Endothelial cell of umbilical vein (primary cell): ENCODE measurements around the gene GLRX. TPM values are rescaled to one million over a fixed set of nuclear protein-coding genes. Genes with fewer than 3 reads are reported as not detected.

Source experiments
- BruUV-seq: library from RNA; stranded (reverse); fragments of 400-500 nt; replicated peaks from 2 replicates; lab custom pipeline; 2021; lab: Mats Ljungman, UMichigan
- CTCF ChIA-PET: fragments of 300-600, 350-600 bp; sonication (Branson Sonifier 250); formaldehyde crosslinking; loops from one replicate; lab custom pipeline; 2021; ENCODE audit warnings: antibody characterized with exemption, inconsistent platforms; lab: Charles Lee
- POLR2A ChIA-PET: fragments of 300-600, 350-600 bp; sonication (Branson Sonifier 250); formaldehyde crosslinking; loops from one replicate; lab custom pipeline; 2021; ENCODE audit warnings: antibody characterized with exemption, inconsistent platforms; lab: Charles Lee
- DNase-seq: peaks from one replicate; pipeline ENCODE4 v3.0.0-alpha.2; 2011; ENCODE audit warnings: low read depth, low spot score
- FAIRE-seq: peaks from 2 replicates; lab custom pipeline; 2011; peaks lifted over from hg19 to GRCh38; lab: Jason Lieb, UNC
- H2AFZ ChIP-seq: 2 replicates; pipeline ENCODE4 v1.6.0; 2012; ENCODE audit warnings: low read depth, low read length, control low read depth, inconsistent platforms
- H3K27ac ChIP-seq: 2 replicates; pipeline ENCODE4 v1.5.1; 2011; ENCODE audit warnings: low read depth, mild to moderate bottlenecking, control low read depth, low read length, moderate library complexity; ENCODE audit not compliant: insufficient read depth
- H3K27me3 ChIP-seq, 2 experiments: 2 replicates each; pipeline versions ENCODE4 v1.6.0 to v1.6.1; 2011; ENCODE audit warnings: low read length in 2 of 2, mixed read lengths in 1 of 2; ENCODE audit not compliant: control insufficient read depth in 2 of 2, insufficient read depth in 2 of 2
- H3K36me3 ChIP-seq, 2 experiments: 2 replicates in 1 of 2; 3 replicates in 1 of 2; pipeline ENCODE4 v1.5.1; 2011; ENCODE audit warnings: low read length in 2 of 2, mild to moderate bottlenecking in 1 of 2, moderate library complexity in 1 of 2; ENCODE audit not compliant: control insufficient read depth in 2 of 2, insufficient read depth in 2 of 2; ENCODE audit errors: extremely low read depth in 1 of 2
- H3K4me1 ChIP-seq: 3 replicates; pipeline ENCODE4 v1.5.1; 2011; ENCODE audit warnings: mild to moderate bottlenecking, low read length; ENCODE audit not compliant: control insufficient read depth, insufficient read depth; ENCODE audit errors: extremely low read depth
- H3K4me2 ChIP-seq: 2 replicates; pipeline ENCODE4 v1.6.1; 2011; ENCODE audit warnings: low read length, control low read depth, mixed read lengths; ENCODE audit not compliant: insufficient read depth
- H3K4me3 ChIP-seq, 3 experiments: fragments of 200-600 bp in 1 of 3; sonication (generic), shearing (Covaris generic) in 1 of 3; replicated peaks in 1 of 3; 2 replicates each; pipeline ENCODE4 v1.5.1; 2011 to 2016; ENCODE audit warnings: control low read depth in 3 of 3, low read length in 3 of 3, mild to moderate bottlenecking in 2 of 3, inconsistent platforms in 1 of 3, low read depth in 1 of 3, moderate library complexity in 1 of 3; ENCODE audit not compliant: insufficient read depth in 1 of 3
- H3K79me2 ChIP-seq: 2 replicates; pipeline ENCODE4 v1.6.0; 2012; ENCODE audit warnings: low read length, inconsistent platforms; ENCODE audit not compliant: control insufficient read depth, insufficient read depth
- H3K9ac ChIP-seq: replicated peaks from 2 replicates; pipeline ENCODE3; 2011; ENCODE audit warnings: low read length, control low read depth; ENCODE audit not compliant: insufficient read depth; ENCODE audit errors: extremely low read depth
- H3K9me1 ChIP-seq: replicated peaks from 3 replicates; pipeline ENCODE4 v1.6.0; 2011; ENCODE audit warnings: mild to moderate bottlenecking, low read length; ENCODE audit not compliant: control insufficient read depth, insufficient read depth; ENCODE audit errors: extremely low read depth
- H3K9me3 ChIP-seq: replicated peaks from 2 replicates; pipeline ENCODE4 v1.5.1; 2012; ENCODE audit warnings: low read length, inconsistent platforms; ENCODE audit not compliant: control insufficient read depth, insufficient read depth
- H4K20me1 ChIP-seq: replicated peaks from 2 replicates; pipeline ENCODE3; 2011; ENCODE audit warnings: mild to moderate bottlenecking, low read length; ENCODE audit not compliant: control insufficient read depth, insufficient read depth; ENCODE audit errors: extremely low read depth
- CTCF ChIP-seq, 2 donors: IDR thresholded peaks; 1 replicate in 1 of 2; 2 replicates in 1 of 2; pipeline ENCODE4 v1.5.1; 2011; ENCODE audit warnings: low read length in 2 of 2, mild to moderate bottlenecking in 2 of 2, moderate library complexity in 2 of 2, control low read depth in 1 of 2, inconsistent platforms in 1 of 2, low read depth in 1 of 2; ENCODE audit not compliant: insufficient read depth in 1 of 2; ENCODE audit errors: extremely low read depth in 1 of 2
- dilution Hi-C: fragments of 300-500 bp; cut with MboI; formaldehyde crosslinking; loops from one replicate; pipeline ENCODE4 v1.15.0; 2019; ENCODE audit warnings: low sequenced_read_pairs; ENCODE audit not compliant: extremely low pct_ligation_motif_present
- intact Hi-C: fragments of 100-400 bp; cut with micrococcal nuclease; formaldehyde crosslinking; loops from one replicate; pipeline ENCODE4 v1.10.0; 2022
- polyA plus RNA-seq, 4 experiments: library from polyadenylated mRNA; depleted of rRNA in 3 of 4; stranded (reverse) in 3 of 4; unstranded in 1 of 4; fragments of >200 nt; gene quantifications; 2 replicates each; pipeline versions ENCODE4 v1.2.1 to v1.2.3, GENCODE V29; 2011 to 2012; ENCODE audit warnings: missing spikeins in 1 of 4
- total RNA-seq: library from RNA; stranded (reverse); gene quantifications from 2 replicates; pipeline ENCODE4 v1.2.3, GENCODE V29; 2021

The GLRX gene
- total and polyA plus RNA-seq, 2 donors (not counting 3 experiments of a cell fraction or from before 2014, with no cell fraction given) = 14.2 to 40.3 TPM

- ChIA-PET CTCF (interaction anchor here (1.0 to 6.9 kb wide), 8 partner anchors 10 to 485 kb away, joined by 3 to 73 read pairs (median 5); partner anchors contain the start of genes ELL2 and RFESD), POLR2A (no interaction called here)
- H3K4me1 ChIP-seq = peaks cover 56% of the 10 kb centered on the region
Observed at GRCh38 chr5:95858023-95858461, 35.5 kb upstream of the GLRX start.

More at GRCh38 chr5:95858023-95858461, 35.5 kb upstream of the GLRX start:
- DNase-seq (peak; percentile 31), FAIRE-seq (no peak)
- Histone ChIP-seq H3K79me2 (no peaks in the 10 kb centered on the region), H3K4me3 (no peak overlapping the region), H3K9me1 (no peaks in the 10 kb centered on the region), H4K20me1 (no peaks in the 10 kb centered on the region), H3K9me3 (no peaks in the 10 kb centered on the region), H2AFZ (no peak overlapping the region), H3K36me3 (no peaks in the 10 kb centered on the region), H3K27ac (peak overlapping the region; percentile 98), H3K9ac (peak overlapping the region; percentile 6), H3K27me3 (no peaks in the 10 kb centered on the region), H3K4me2 (no peak overlapping the region)
- intact Hi-C loops (loop anchor here (2.0 to 10.0 kb wide), 2 partner anchors 35 to 317 kb away; no protein-coding TSS in a partner anchor), dilution Hi-C loops (no loop called here)
- TF ChIP-seq CTCF (IDR thresholded peaks at IDR 0.05; ENCODE audit: extremely low read depth in 1 of 2, insufficient read depth in 1 of 2, low read depth in 1 of 2, low read length in 2 of 2) = no peak
- no TSS peak for BruUV-seq
